ENCODE data around the gene SLCO2A1.

Gene SLCO2A1

GRCh38 chr3:133972156-133972555 lies 57.6 kb downstream of the SLCO2A1 start:
- DNase-seq: no peak
- no peak overlapping the region for H2AFZ ChIP-seq (ENCODE audit: low read length)
- H3K9me3 ChIP-seq (replicated peaks; ENCODE audit: insufficient read depth, low read length): no peaks in the 10 kb centered on the region
- no peak for TF ChIP-seq EZH2phosphoT487 (IDR thresholded peaks at IDR 0.05; ENCODE audit: low read length)
- TF ChIP-seq CTCF (IDR thresholded peaks at IDR 0.05; ENCODE audit: low read length): no peak
- no peak for TF ChIP-seq EZH2 (optimal IDR thresholded peaks at IDR 0.05; ENCODE audit: low read depth, low read length)
- H3K79me2 ChIP-seq (ENCODE audit: low read length): no peaks in the 10 kb centered on the region
- no peaks in the 10 kb centered on the region for H3K9me2 ChIP-seq (replicated peaks; ENCODE audit: insufficient read depth, low read length)
- no peak overlapping the region for H3K4me2 ChIP-seq (ENCODE audit: low read depth, low read length)
- H3K36me3 ChIP-seq (replicated peaks; ENCODE audit: insufficient read depth, low read length): no peaks in the 10 kb centered on the region
- no peak overlapping the region for H3K27ac ChIP-seq (ENCODE audit: low read length)
- no peaks in the 10 kb centered on the region for H3F3A ChIP-seq (ENCODE audit: insufficient read depth, low read length)
- no peak overlapping the region for H3K9ac ChIP-seq (ENCODE audit: low read length)
- H3K4me3 ChIP-seq (ENCODE audit: low read length): no peak overlapping the region
- H3K27me3 ChIP-seq (replicated peaks; ENCODE audit: insufficient read depth, low read length): no peaks in the 10 kb centered on the region
- H3K4me1 ChIP-seq (ENCODE audit: low read length): no peaks in the 10 kb centered on the region
- H4K20me1 ChIP-seq (ENCODE audit: insufficient read depth, low read length): no peaks in the 10 kb centered on the region

- TF ChIP-seq EZH2phosphoT487 (IDR thresholded peaks at IDR 0.05; ENCODE audit: low read length): no peak
- TF ChIP-seq CTCF (IDR thresholded peaks at IDR 0.05; ENCODE audit: low read length): no peak
- no peak for TF ChIP-seq EZH2 (optimal IDR thresholded peaks at IDR 0.05; ENCODE audit: low read depth, low read length)
These were observed 58.8 kb downstream of the SLCO2A1 start for GRCh38 chr3:133970916-133971315.

DNA sequence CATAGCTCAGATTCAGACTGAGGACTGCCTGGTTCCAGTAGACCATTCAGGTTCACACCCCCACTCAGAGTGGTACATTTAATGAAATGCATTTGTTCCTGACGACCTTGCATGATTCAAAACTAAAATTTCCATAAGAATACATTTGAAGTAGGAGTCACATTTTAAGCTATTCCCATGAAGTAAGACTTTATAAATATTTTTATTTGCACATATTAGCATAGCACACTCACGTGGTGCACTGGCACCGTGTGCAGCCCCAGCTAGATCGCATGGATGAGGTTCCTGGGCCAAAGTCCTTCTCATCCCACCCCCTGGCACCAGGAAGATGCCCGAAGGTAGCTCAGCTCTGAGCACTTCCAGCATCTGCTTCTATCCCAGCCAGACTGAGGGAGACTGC lies 59.4 kb downstream of the SLCO2A1 start:
- H2AFZ ChIP-seq (ENCODE audit: low read length): no peak overlapping the region
- no peak overlapping the region for H3K27ac ChIP-seq (ENCODE audit: low read length)
- no peaks in the 10 kb centered on the region for H3K9me3 ChIP-seq (replicated peaks; ENCODE audit: insufficient read depth, low read length)
- no peaks in the 10 kb centered on the region for H4K20me1 ChIP-seq (ENCODE audit: insufficient read depth, low read length)
- no peaks in the 10 kb centered on the region for H3K9me2 ChIP-seq (replicated peaks; ENCODE audit: insufficient read depth, low read length)
- H3K27me3 ChIP-seq (replicated peaks; ENCODE audit: insufficient read depth, low read length): no peaks in the 10 kb centered on the region
- no peak overlapping the region for H3K4me3 ChIP-seq (ENCODE audit: low read length)
- no peaks in the 10 kb centered on the region for H3F3A ChIP-seq (ENCODE audit: insufficient read depth, low read length)
- no peaks in the 10 kb centered on the region for H3K4me1 ChIP-seq (ENCODE audit: low read length)
- H3K79me2 ChIP-seq (ENCODE audit: low read length): no peaks in the 10 kb centered on the region
- no peak overlapping the region for H3K4me2 ChIP-seq (ENCODE audit: low read depth, low read length)
- no peak for DNase-seq
- no peak overlapping the region for H3K9ac ChIP-seq (ENCODE audit: low read length)
- TF ChIP-seq CTCF (IDR thresholded peaks at IDR 0.05; ENCODE audit: low read length) (no peak), EZH2phosphoT487 (IDR thresholded peaks at IDR 0.05; ENCODE audit: low read length) (no peak), EZH2 (optimal IDR thresholded peaks at IDR 0.05; ENCODE audit: low read depth, low read length) (no peak)
- H3K36me3 ChIP-seq (replicated peaks; ENCODE audit: insufficient read depth, low read length): no peaks in the 10 kb centered on the region

More at GRCh38 chr3:133970916-133971315, 58.8 kb downstream of the SLCO2A1 start:
- H3K27ac ChIP-seq (ENCODE audit: low read length): no peak overlapping the region
- no peak overlapping the region for H2AFZ ChIP-seq (ENCODE audit: low read length)
- no peaks in the 10 kb centered on the region for H3F3A ChIP-seq (ENCODE audit: insufficient read depth, low read length)
- H3K27me3 ChIP-seq (replicated peaks; ENCODE audit: insufficient read depth, low read length): no peaks in the 10 kb centered on the region
- H4K20me1 ChIP-seq (ENCODE audit: insufficient read depth, low read length): no peaks in the 10 kb centered on the region
- no peak overlapping the region for H3K4me2 ChIP-seq (ENCODE audit: low read depth, low read length)
- no peaks in the 10 kb centered on the region for H3K79me2 ChIP-seq (ENCODE audit: low read length)
- no peak for DNase-seq
- H3K36me3 ChIP-seq (replicated peaks; ENCODE audit: insufficient read depth, low read length): no peaks in the 10 kb centered on the region
- no peaks in the 10 kb centered on the region for H3K9me2 ChIP-seq (replicated peaks; ENCODE audit: insufficient read depth, low read length)
- no peak overlapping the region for H3K4me3 ChIP-seq (ENCODE audit: low read length)
- H3K9ac ChIP-seq (ENCODE audit: low read length): no peak overlapping the region
- no peaks in the 10 kb centered on the region for H3K9me3 ChIP-seq (replicated peaks; ENCODE audit: insufficient read depth, low read length)
- no peaks in the 10 kb centered on the region for H3K4me1 ChIP-seq (ENCODE audit: low read length)

Measured in MM.1S (cell line).